ENCODE data around the gene NCK2.
A peak's percentile ranks its signal among the peaks of the same experiment; 100 is the strongest.

The NCK2 gene

GRCh38 chr2:105852066-105852465 is 107.4 kb downstream of the NCK2 start:
- no peak for DNase-seq (ENCODE audit: low read depth)

DNA sequence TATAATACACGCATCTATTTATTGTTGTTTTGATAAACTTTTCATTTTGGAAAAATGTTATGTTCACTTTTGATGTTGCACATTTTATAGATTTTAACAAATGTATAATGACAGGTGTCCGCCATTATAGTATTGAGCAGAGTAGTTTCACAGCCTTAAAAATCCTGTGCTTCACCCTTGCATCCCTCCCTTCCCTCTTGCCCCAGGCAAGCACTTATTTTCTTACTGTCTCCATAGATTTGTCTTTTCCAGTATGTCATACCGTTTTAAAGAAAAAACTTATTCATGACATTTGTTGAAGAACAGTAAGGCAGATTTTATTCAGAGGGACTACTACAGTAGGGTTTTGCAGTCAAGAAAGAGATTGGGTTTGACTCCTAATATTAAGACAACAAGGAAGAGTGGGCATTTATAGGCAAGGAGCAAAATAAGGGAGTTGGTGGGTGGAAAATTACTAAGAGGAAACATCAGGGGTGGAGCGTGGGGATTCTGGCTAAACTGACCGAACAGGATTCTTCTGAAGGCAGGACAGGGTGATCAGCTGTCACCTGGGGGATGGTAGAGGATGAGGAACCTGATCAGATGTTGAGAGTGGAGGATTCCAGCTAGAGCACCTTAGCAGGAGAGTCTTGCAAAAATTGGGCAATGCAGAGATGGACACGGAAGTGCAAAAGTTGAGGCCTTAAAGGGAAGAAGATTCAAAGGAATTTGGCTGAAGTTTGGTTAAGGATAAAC is 108.8 kb downstream of the NCK2 start:
- DNase-seq (ENCODE audit: low read depth), result no peak

DNA sequence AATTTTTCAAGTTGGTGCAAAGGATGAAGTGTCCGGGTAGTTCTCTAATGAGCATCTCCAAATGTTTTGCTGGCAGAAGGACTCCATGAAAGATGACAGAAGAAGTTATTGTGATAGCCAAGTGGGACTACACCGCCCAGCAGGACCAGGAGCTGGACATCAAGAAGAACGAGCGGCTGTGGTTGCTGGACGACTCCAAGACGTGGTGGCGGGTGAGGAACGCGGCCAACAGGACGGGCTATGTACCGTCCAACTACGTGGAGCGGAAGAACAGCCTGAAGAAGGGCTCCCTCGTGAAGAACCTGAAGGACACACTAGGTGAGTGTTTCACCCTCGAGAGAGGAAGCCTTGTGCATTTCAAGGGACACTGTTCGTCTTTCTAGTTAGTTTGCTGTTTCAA is 110.3 kb downstream of the NCK2 start:
- DNase-seq (ENCODE audit: low read depth), result no peak

- DNase-seq (ENCODE audit: low read depth), result no peak
Observed at GRCh38 chr2:105856581-105856980, 111.9 kb downstream of the NCK2 start.

DNA sequence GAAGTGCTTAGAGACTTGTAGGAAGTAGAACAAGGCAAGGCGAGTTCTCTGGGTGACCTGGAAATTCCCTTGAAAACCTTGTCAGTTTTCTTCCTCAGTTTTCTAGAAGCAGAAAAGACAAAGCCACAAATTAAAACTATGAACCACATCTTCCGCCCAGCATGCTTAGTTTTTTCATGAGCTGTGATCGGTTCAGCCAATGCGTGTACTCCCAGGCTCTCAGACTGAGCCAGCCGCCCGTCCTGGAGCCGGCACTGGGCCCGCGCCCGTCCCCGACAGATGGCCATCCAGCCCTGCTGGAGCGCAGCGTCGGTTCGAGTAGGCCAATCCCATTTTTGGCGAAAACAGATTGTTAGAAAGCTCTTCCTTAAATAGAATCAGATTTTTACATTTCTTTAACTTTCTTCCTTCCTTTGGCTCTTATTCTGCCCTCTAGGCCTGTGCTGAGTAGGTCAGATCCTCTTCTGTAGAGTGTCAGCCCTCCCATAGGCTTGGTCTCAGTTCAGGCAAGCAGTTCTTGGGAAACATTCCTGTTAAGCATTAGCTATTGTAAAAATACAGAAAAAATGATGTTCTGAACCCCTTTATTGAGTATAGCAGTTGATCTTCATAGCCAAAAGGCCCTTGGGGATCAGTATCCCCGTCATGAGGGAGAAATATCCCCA is 112.5 kb downstream of the NCK2 start:
- no peak for DNase-seq (ENCODE audit: low read depth)

GRCh38 chr2:105858868-105859693 is 114.4 kb downstream of the NCK2 start:
- DNase-seq (ENCODE audit: low read depth), result no peak

DNA sequence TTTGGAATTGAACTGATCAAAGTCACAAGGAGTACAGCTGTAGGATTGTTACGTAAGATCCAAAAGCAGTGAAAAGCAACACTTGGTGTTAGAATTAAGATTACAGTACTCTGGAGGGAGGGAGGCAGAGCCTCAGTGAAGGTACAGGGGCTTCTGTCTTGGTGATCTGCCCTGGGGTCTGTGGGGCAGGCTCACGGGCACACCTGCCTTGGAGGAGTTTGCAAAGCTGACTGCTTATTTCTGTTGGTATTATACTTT is 114.9 kb downstream of the NCK2 start:
- no peak for DNase-seq (ENCODE audit: low read depth)

GRCh38 chr2:105860567-105860966 is 115.9 kb downstream of the NCK2 start:
- no peak for DNase-seq (ENCODE audit: low read depth)

- DNase-seq (ENCODE audit: low read depth), result no peak
Observed at GRCh38 chr2:105861200-105861599, 116.5 kb downstream of the NCK2 start.

DNA sequence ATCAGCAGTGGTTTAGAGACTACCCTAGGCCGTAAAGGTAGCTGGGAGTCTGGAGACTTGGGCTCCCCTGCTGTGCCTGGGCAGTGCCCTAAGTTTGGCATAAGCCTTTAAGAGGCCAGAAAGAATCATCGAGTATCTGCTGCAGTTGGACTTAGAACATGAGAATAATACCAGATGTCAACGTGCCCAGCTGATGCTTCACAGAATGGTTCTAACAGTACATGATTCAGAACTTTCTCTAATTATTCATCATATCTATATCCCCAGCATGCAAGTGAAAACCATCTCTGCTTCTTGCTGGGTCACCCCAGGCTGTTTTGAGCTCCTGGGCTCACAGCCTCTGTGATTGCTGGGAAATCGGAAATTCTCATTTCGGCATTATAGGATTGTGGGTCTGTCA is 118.1 kb downstream of the NCK2 start:
- DNase-seq (ENCODE audit: low read depth), result no peak

- no peak for DNase-seq (ENCODE audit: low read depth)
Observed at GRCh38 chr2:105864262-105864661, 119.5 kb downstream of the NCK2 start.

- DNase-seq (ENCODE audit: low read depth), result peak; percentile 6
Observed at GRCh38 chr2:105865222-105865913, 120.7 kb downstream of the NCK2 start.

GRCh38 chr2:105866216-105867185 is 121.8 kb downstream of the NCK2 start:
- no peak for DNase-seq (ENCODE audit: low read depth)

DNA sequence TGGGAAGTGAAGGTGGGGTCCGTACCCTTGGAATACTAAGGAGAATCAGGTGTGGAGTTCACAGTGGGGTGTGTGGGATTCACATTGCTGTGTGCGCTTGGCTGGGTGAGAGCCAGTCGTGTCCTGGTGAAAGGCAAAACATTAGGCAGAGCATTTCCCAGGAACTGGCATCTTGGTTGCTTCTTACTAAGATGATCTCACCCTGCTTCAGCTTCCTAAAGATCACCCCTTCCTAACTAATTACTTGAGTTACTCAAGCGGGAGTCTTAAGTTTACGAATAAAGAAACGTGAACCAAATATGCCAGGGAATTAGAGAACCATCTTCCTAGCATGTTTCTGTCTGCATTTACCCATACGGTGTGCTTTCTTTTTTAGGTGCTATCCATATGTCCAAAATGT is 122.9 kb downstream of the NCK2 start:
- DNase-seq (ENCODE audit: low read depth), result no peak

DNA sequence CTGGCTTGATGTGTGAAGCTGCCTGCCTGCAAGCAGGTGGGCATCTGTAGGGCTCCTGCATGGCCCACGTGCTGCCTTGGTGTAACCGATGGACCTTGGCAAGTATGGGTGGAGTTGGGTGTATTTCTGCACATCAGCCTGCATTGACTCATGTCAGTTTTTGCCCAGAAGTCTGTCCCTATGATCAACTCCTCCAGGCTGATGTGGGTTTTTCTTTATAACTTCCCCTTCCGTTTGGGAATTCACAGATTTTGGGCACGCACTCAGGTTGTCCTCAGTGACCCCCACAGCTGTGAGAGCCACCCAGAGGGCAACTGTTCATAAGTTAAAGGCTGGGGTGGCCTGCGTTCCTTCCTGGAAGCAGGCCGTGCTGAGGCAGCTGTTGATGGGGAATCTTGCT is 123.3 kb downstream of the NCK2 start:
- DNase-seq (ENCODE audit: low read depth), result peak; percentile 18

GRCh38 chr2:105869341-105869740 is 124.6 kb downstream of the NCK2 start:
- DNase-seq (ENCODE audit: low read depth), result no peak

DNA sequence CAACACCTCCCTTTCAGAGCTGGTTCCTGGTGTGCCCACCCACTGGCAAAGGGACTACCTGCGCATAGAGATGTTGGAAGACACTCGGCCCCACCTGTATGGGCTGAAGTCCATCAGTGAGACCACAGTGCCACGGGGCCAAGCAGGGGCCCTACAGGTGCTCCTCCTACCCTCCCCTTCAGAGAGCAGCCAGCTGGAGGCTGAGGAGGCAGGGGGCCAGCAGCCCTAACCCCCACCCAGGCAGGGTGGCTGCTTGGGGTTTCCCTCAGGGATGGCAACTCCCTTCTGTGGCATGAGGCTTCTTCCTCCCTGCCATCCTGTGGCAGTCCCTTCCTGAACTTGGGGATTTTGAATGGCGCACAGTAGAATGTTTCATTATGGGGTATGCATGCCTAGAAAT is 125.3 kb downstream of the NCK2 start:
- DNase-seq (ENCODE audit: low read depth), result no peak

DNA sequence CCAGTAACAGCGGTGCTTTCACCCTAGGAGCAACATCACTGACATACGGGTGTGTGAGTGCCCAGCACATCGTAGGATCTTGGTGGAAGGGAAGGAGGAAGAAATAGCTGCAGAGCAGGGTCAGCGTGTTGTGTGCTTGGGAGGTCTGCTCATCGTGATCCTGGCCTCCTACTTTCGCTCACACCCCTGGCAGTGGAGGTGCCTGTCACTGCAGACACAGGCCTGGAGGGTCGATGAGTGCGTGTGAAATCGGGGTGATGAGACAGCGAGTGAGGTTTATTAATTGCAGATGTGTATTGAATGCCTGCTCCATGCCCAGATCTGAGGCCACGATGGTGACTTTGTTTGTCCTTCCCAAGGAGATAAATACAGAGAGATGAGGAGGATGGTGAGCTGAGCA is 126.1 kb downstream of the NCK2 start:
- no peak for DNase-seq (ENCODE audit: low read depth)

GRCh38 chr2:105872142-105872728 is 127.5 kb downstream of the NCK2 start:
- no peak for DNase-seq (ENCODE audit: low read depth)

DNA sequence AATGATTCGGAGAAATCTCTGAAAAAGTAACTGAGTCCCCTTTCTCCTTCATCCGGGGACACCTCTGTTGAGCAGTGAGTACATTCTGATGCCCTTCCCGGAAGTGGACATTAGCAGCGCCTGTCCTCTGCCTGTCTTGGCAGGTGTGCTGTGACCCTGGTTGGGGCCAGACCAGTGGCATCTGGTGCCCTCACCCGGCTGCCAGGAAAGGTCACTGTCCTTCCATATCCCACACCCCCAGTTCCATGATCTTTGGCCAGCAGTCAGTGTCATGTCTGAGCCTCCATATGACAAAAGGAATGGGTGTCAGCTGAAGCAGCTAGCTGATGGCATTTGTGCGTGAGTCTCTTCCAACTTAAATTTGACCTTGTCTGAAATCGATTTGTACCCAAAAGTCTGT is 128.1 kb downstream of the NCK2 start:
- no peak for DNase-seq (ENCODE audit: low read depth)

- DNase-seq (ENCODE audit: low read depth), result no peak
Observed at GRCh38 chr2:105873281-105873680, 128.6 kb downstream of the NCK2 start.
